Measurements from ENCODE around the gene COG5.

Gene COG5

GRCh38 chr7:107396081-107396480, 167.6 kb downstream of the COG5 start:
- Histone ChIP-seq H3K4me1 (ENCODE audit: control insufficient read depth, insufficient read depth, low read length, unreplicated experiment) (no peaks in the 10 kb centered on the region), H3K27me3 (ENCODE audit: insufficient read depth, low read length) (no peaks in the 10 kb centered on the region), H3K4me3 (ENCODE audit: low read depth, low read length) (no peak overlapping the region), H3K27ac (ENCODE audit: low read depth, low read length) (no peak overlapping the region), H2AFZ (ENCODE audit: low read length, unreplicated experiment) (no peak overlapping the region), H3K79me2 (ENCODE audit: control insufficient read depth, insufficient read depth, low read length, unreplicated experiment) (no peaks in the 10 kb centered on the region), H3K36me3 (ENCODE audit: insufficient read depth, low read length) (no peaks in the 10 kb centered on the region)

DNA sequence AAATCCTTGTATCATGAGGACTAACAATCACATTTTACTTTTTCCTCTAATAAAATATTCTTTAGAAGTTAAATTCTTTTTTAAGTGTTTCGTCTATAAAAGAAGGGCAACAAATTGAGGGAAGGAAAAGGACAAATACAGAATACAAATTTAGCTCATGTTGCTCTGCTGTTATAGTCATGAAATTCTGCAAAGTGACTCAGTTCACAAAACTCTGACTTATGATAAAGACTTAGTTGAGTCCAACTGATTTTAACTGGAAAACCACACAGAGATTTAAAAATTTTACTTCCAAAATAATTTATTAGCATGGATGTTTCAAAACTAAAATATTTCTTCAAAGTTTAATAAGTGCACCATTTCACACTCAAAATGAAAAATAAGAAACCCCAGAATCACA, 168.9 kb downstream of the COG5 start:
- H3K4me3 ChIP-seq (ENCODE audit: low read depth, low read length), result no peak overlapping the region
- H3K79me2 ChIP-seq (ENCODE audit: control insufficient read depth, insufficient read depth, low read length, unreplicated experiment), result no peaks in the 10 kb centered on the region
- H3K27me3 ChIP-seq (ENCODE audit: insufficient read depth, low read length), result no peaks in the 10 kb centered on the region
- no peaks in the 10 kb centered on the region for H3K4me1 ChIP-seq (ENCODE audit: control insufficient read depth, insufficient read depth, low read length, unreplicated experiment)
- H2AFZ ChIP-seq (ENCODE audit: low read length, unreplicated experiment), result no peak overlapping the region
- no peaks in the 10 kb centered on the region for H3K36me3 ChIP-seq (ENCODE audit: insufficient read depth, low read length)
- no peak overlapping the region for H3K27ac ChIP-seq (ENCODE audit: low read depth, low read length)

DNA sequence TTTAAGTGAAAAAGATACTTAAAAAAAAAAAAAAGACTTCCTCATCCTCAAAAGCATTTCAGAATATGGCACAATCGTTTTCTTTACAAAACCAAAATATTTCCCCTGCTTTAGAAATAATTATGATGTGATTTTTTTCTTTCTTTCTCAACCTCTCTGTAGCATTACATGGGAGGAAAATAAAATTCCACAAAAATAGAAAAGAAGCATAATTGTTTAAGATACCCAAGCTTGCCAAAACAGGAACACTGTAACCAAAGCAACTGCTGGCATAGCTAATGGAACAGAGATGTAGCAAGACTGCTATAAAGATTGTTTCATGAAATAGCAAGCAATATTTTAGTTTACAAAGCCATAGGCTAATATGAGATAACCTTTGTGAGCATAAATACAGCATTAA, 169.4 kb downstream of the COG5 start:
- no peaks in the 10 kb centered on the region for H3K4me1 ChIP-seq (ENCODE audit: control insufficient read depth, insufficient read depth, low read length, unreplicated experiment)
- no peaks in the 10 kb centered on the region for H3K79me2 ChIP-seq (ENCODE audit: control insufficient read depth, insufficient read depth, low read length, unreplicated experiment)
- H3K4me3 ChIP-seq (ENCODE audit: low read depth, low read length), result no peak overlapping the region
- H3K27me3 ChIP-seq (ENCODE audit: insufficient read depth, low read length), result no peaks in the 10 kb centered on the region
- H3K36me3 ChIP-seq (ENCODE audit: insufficient read depth, low read length), result no peaks in the 10 kb centered on the region
- no peak overlapping the region for H3K27ac ChIP-seq (ENCODE audit: low read depth, low read length)
- H2AFZ ChIP-seq (ENCODE audit: low read length, unreplicated experiment), result no peak overlapping the region

- H3K4me1 ChIP-seq (ENCODE audit: control insufficient read depth, insufficient read depth, low read length, unreplicated experiment), result peaks cover 4% of the 10 kb centered on the region
- H3K4me3 ChIP-seq (ENCODE audit: low read depth, low read length), result no peak overlapping the region
- no peaks in the 10 kb centered on the region for H3K36me3 ChIP-seq (ENCODE audit: insufficient read depth, low read length)
- no peak overlapping the region for H3K27ac ChIP-seq (ENCODE audit: low read depth, low read length)
- H3K79me2 ChIP-seq (ENCODE audit: control insufficient read depth, insufficient read depth, low read length, unreplicated experiment), result no peaks in the 10 kb centered on the region
- H2AFZ ChIP-seq (ENCODE audit: low read length, unreplicated experiment), result no peak overlapping the region
- H3K27me3 ChIP-seq (ENCODE audit: insufficient read depth, low read length), result no peaks in the 10 kb centered on the region
Observed at GRCh38 chr7:107392830-107393229, 170.9 kb downstream of the COG5 start.

GRCh38 chr7:107390916-107391315, 172.8 kb downstream of the COG5 start:
- Histone ChIP-seq H3K79me2 (ENCODE audit: control insufficient read depth, insufficient read depth, low read length, unreplicated experiment) (no peaks in the 10 kb centered on the region), H3K27ac (ENCODE audit: low read depth, low read length) (no peak overlapping the region), H3K27me3 (ENCODE audit: insufficient read depth, low read length) (no peaks in the 10 kb centered on the region), H3K4me1 (ENCODE audit: control insufficient read depth, insufficient read depth, low read length, unreplicated experiment) (peaks cover 18% of the 10 kb centered on the region), H2AFZ (ENCODE audit: low read length, unreplicated experiment) (no peak overlapping the region), H3K36me3 (ENCODE audit: insufficient read depth, low read length) (no peaks in the 10 kb centered on the region), H3K4me3 (ENCODE audit: low read depth, low read length) (no peak overlapping the region)

- H3K4me3 ChIP-seq (ENCODE audit: low read depth, low read length), result no peak overlapping the region
- H3K27ac ChIP-seq (ENCODE audit: low read depth, low read length), result no peak overlapping the region
- H3K36me3 ChIP-seq (ENCODE audit: insufficient read depth, low read length), result no peaks in the 10 kb centered on the region
- peaks cover 18% of the 10 kb centered on the region for H3K4me1 ChIP-seq (ENCODE audit: control insufficient read depth, insufficient read depth, low read length, unreplicated experiment)
- no peaks in the 10 kb centered on the region for H3K27me3 ChIP-seq (ENCODE audit: insufficient read depth, low read length)
- no peaks in the 10 kb centered on the region for H3K79me2 ChIP-seq (ENCODE audit: control insufficient read depth, insufficient read depth, low read length, unreplicated experiment)
- H2AFZ ChIP-seq (ENCODE audit: low read length, unreplicated experiment), result no peak overlapping the region
Observed at GRCh38 chr7:107388604-107389003, 175.1 kb downstream of the COG5 start.

DNA sequence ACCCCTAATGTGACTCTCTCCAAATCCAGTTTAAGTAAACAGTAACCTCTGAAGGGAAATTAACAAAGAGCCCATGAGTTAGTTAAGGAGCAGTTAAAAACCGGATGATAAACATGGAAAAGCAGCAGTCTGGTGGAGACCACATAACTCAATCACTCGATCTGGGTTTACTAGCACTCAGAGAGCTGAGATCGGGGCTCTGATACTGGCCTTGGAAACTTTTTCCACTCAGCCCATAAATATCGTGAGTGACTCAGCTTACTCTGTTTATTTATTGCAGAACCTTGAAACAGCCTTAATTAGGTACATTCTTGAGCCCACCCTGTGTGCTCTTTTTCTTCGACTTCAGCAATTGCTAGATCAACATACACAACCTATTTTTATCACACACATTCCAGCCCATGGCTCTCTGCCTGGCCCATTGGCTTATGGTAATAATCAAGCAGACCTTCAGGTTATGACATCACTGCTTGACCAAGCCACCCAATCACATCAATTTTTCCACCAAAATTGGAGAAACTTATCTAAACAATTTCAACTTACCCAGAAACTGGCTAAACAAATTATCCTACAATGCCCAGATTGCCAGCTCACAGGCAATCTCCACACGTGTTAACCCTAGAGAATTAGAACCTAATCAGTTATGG, 176.0 kb downstream of the COG5 start:
- Histone ChIP-seq H3K36me3 (ENCODE audit: insufficient read depth, low read length) (no peaks in the 10 kb centered on the region), H3K4me1 (ENCODE audit: control insufficient read depth, insufficient read depth, low read length, unreplicated experiment) (peaks cover 18% of the 10 kb centered on the region), H3K79me2 (ENCODE audit: control insufficient read depth, insufficient read depth, low read length, unreplicated experiment) (no peaks in the 10 kb centered on the region), H3K27ac (ENCODE audit: low read depth, low read length) (peak overlapping the region; percentile 55), H3K27me3 (ENCODE audit: insufficient read depth, low read length) (no peaks in the 10 kb centered on the region), H3K4me3 (ENCODE audit: low read depth, low read length) (no peak overlapping the region), H2AFZ (ENCODE audit: low read length, unreplicated experiment) (no peak overlapping the region)

- peak overlapping the region; percentile 55 for H3K27ac ChIP-seq (ENCODE audit: low read depth, low read length)
- H3K4me1 ChIP-seq (ENCODE audit: control insufficient read depth, insufficient read depth, low read length, unreplicated experiment), result peaks cover 18% of the 10 kb centered on the region
- H3K79me2 ChIP-seq (ENCODE audit: control insufficient read depth, insufficient read depth, low read length, unreplicated experiment), result no peaks in the 10 kb centered on the region
- H3K36me3 ChIP-seq (ENCODE audit: insufficient read depth, low read length), result no peaks in the 10 kb centered on the region
- H3K4me3 ChIP-seq (ENCODE audit: low read depth, low read length), result no peak overlapping the region
- no peaks in the 10 kb centered on the region for H3K27me3 ChIP-seq (ENCODE audit: insufficient read depth, low read length)
- H2AFZ ChIP-seq (ENCODE audit: low read length, unreplicated experiment), result no peak overlapping the region
Observed at GRCh38 chr7:107387128-107387527, 176.6 kb downstream of the COG5 start.

- H3K4me1 ChIP-seq (ENCODE audit: control insufficient read depth, insufficient read depth, low read length, unreplicated experiment), result peaks cover 18% of the 10 kb centered on the region
- H2AFZ ChIP-seq (ENCODE audit: low read length, unreplicated experiment), result no peak overlapping the region
- H3K36me3 ChIP-seq (ENCODE audit: insufficient read depth, low read length), result no peaks in the 10 kb centered on the region
- H3K79me2 ChIP-seq (ENCODE audit: control insufficient read depth, insufficient read depth, low read length, unreplicated experiment), result no peaks in the 10 kb centered on the region
- H3K27me3 ChIP-seq (ENCODE audit: insufficient read depth, low read length), result no peaks in the 10 kb centered on the region
- no peak overlapping the region for H3K4me3 ChIP-seq (ENCODE audit: low read depth, low read length)
- no peak overlapping the region for H3K27ac ChIP-seq (ENCODE audit: low read depth, low read length)
Observed at GRCh38 chr7:107386548-107387102, 177.1 kb downstream of the COG5 start.

GRCh38 chr7:107384025-107384424, 179.7 kb downstream of the COG5 start:
- Histone ChIP-seq H3K4me3 (ENCODE audit: low read depth, low read length) (no peak overlapping the region), H3K36me3 (ENCODE audit: insufficient read depth, low read length) (no peaks in the 10 kb centered on the region), H2AFZ (ENCODE audit: low read length, unreplicated experiment) (no peak overlapping the region), H3K27ac (ENCODE audit: low read depth, low read length) (no peak overlapping the region), H3K79me2 (ENCODE audit: control insufficient read depth, insufficient read depth, low read length, unreplicated experiment) (no peaks in the 10 kb centered on the region), H3K4me1 (ENCODE audit: control insufficient read depth, insufficient read depth, low read length, unreplicated experiment) (peaks cover 18% of the 10 kb centered on the region), H3K27me3 (ENCODE audit: insufficient read depth, low read length) (no peaks in the 10 kb centered on the region)

GRCh38 chr7:107383203-107383602, 180.5 kb downstream of the COG5 start:
- no peak overlapping the region for H3K4me3 ChIP-seq (ENCODE audit: low read depth, low read length)
- H3K4me1 ChIP-seq (ENCODE audit: control insufficient read depth, insufficient read depth, low read length, unreplicated experiment), result peaks cover 18% of the 10 kb centered on the region

More at GRCh38 chr7:107383203-107383602, 180.5 kb downstream of the COG5 start:
- Histone ChIP-seq H3K27me3 (ENCODE audit: insufficient read depth, low read length) (no peaks in the 10 kb centered on the region), H3K27ac (ENCODE audit: low read depth, low read length) (no peak overlapping the region), H2AFZ (ENCODE audit: low read length, unreplicated experiment) (no peak overlapping the region), H3K79me2 (ENCODE audit: control insufficient read depth, insufficient read depth, low read length, unreplicated experiment) (no peaks in the 10 kb centered on the region), H3K36me3 (ENCODE audit: insufficient read depth, low read length) (no peaks in the 10 kb centered on the region)

Data from ACC112 (cell line).